Measurements from ENCODE around the gene CD44. TPM values are rescaled to one million over a fixed set of nuclear protein-coding genes. Genes with fewer than 3 reads are reported as not detected.
"Not testable (repeated sequence)": the region's sequence is repeated elsewhere in the genome, so short reads cannot be mapped to it uniquely, and the experiment has no call there.

The CD44 gene
- total RNA-seq, 4 donors from 2014 or later: 212 to 292 (median 275) TPM

DNA sequence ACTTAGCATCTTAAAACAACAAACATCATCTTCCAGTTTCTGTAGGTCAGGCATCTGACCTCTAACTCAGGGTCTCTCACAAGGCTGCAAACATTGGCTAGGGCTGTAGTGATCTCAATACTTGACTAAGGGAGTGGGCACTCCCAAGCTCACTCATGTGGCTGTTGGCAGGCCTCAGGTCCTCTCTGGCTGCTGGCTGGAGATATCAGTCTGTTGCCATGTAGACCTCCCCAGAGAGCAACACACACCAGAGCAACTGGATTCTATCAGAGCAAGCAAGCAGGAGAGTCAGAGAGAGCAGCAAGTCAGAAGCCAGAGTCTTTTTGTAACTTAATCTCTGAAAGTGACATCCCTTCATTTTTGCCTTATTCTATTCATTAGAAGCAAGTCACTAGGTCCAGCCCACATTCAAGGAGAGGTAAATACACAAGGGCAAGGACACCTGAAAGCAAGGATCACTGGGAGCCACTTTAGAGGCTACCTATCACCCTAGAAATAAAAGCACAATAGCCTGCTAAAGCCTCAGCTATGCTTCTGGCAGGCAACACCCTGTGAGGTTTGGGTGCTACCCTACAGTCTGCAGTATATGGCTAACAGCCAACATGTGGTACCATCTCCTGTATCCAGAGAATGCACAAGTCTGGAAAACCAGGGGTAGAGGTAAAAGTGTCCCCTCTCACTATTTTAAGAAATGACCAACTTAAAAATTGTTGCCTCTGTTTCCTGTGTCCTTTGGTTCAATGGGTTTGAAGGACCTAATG lies 33.5 kb upstream of the CD44 start:
- Histone ChIP-seq H3K36me3 (no peaks in the 10 kb centered on the region), H3K27ac (replicated peaks in 1 of 4) (no peak overlapping the region), H3K9me3 (no peaks in the 10 kb centered on the region), H3K27me3 (no peaks in the 10 kb centered on the region), H3K4me3 (no peak overlapping the region), H3K4me1 (peaks cover 7 to 39% (median 34%) of the 10 kb centered on the region in 4 donors)
- intact Hi-C loops (cut with DNase I): no loop called here
- TF ChIP-seq, protein P1, sequence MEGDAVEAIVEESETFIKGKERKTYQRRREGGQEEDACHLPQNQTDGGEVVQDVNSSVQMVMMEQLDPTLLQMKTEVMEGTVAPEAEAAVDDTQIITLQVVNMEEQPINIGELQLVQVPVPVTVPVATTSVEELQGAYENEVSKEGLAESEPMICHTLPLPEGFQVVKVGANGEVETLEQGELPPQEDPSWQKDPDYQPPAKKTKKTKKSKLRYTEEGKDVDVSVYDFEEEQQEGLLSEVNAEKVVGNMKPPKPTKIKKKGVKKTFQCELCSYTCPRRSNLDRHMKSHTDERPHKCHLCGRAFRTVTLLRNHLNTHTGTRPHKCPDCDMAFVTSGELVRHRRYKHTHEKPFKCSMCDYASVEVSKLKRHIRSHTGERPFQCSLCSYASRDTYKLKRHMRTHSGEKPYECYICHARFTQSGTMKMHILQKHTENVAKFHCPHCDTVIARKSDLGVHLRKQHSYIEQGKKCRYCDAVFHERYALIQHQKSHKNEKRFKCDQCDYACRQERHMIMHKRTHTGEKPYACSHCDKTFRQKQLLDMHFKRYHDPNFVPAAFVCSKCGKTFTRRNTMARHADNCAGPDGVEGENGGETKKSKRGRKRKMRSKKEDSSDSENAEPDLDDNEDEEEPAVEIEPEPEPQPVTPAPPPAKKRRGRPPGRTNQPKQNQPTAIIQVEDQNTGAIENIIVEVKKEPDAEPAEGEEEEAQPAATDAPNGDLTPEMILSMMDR (IDR thresholded peaks at IDR 0.05): no peak
- TF ChIP-seq EP300 (IDR thresholded peaks at IDR 0.05): no peak
- TF ChIP-seq POLR2AphosphoS5 (IDR thresholded peaks at IDR 0.05): no peak
- TF ChIP-seq POLR2A (IDR thresholded peaks at IDR 0.05; ENCODE audit: low read depth): no peak
- no peak for DNase-seq (ENCODE audit: extremely low spot score)

DNA sequence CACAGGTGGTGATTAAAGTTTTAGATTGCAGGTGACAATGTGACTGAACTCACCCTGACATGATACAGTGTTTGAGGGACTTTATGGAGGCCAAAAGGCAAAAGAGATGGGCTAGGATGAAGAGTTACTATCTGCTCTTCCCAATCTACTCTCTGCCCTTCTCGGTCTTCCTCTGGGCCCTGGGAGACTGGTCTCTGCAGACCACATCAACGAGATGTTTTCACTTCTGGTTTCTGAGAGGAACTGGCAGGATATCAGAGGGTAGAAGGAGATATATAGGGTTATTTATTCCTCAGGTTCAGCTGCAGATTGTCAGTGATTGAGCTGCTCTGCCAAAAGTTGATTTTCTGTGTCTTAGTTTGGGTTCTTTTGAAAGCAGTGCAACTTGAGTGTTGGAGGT lies 32.4 kb upstream of the CD44 start:
- no peaks in the 10 kb centered on the region for H3K36me3 ChIP-seq
- no peak for DNase-seq (ENCODE audit: extremely low spot score)
- TF ChIP-seq, protein P1 (IDR thresholded peaks at IDR 0.05): no peak
- TF ChIP-seq EP300 (IDR thresholded peaks at IDR 0.05): no peak
- no peak for TF ChIP-seq POLR2A (IDR thresholded peaks at IDR 0.05; ENCODE audit: low read depth)
- TF ChIP-seq POLR2AphosphoS5 (IDR thresholded peaks at IDR 0.05): no peak
- H3K4me3 ChIP-seq: no peak overlapping the region
- H3K27me3 ChIP-seq: no peaks in the 10 kb centered on the region
- H3K27ac ChIP-seq (replicated peaks in 1 of 4): no peak overlapping the region
- H3K9me3 ChIP-seq: no peaks in the 10 kb centered on the region
- H3K4me1 ChIP-seq: peaks cover 11 to 38% (median 34%) of the 10 kb centered on the region in 4 donors
- 71% methylated on average over 2 of the region's 2 CpGs for WGBS
- intact Hi-C loops (cut with DNase I): no loop called here

DNA sequence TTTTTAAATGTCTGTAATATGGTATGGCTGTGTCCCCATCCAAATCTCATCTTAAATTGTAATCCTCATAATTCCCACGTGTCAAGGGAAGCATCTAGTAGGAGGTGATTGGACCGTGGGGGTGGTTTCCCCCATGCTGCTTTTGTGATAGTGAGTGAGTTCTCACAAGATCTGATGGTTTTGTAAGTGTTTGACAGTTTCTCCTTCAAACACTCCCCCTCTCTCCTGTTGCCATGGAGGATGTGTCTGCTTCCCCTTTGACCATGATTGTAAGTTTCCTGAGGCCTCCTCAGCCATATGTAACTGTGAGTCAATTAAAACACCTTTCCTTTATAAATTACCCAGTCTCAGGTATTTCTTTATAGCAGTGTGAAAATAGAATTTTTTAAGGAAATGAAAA lies 31.1 kb upstream of the CD44 start:
- Histone ChIP-seq H3K36me3 (no peaks in the 10 kb centered on the region), H3K27me3 (no peaks in the 10 kb centered on the region), H3K4me1 (peaks cover 12 to 26% (median 24%) of the 10 kb centered on the region in 4 donors), H3K9me3 (no peaks in the 10 kb centered on the region), H3K27ac (replicated peaks in 1 of 4) (no peak overlapping the region), H3K4me3 (no peak overlapping the region)
- intact Hi-C loops (cut with DNase I): no loop called here
- DNase-seq (ENCODE audit: extremely low spot score): no peak
- WGBS: 76% methylated on average over 2 of the region's 2 CpGs
- no peak for TF ChIP-seq POLR2A (IDR thresholded peaks at IDR 0.05; ENCODE audit: low read depth)
- TF ChIP-seq EP300 (IDR thresholded peaks at IDR 0.05): no peak
- TF ChIP-seq, protein P1 (IDR thresholded peaks at IDR 0.05): no peak
- no peak for TF ChIP-seq POLR2AphosphoS5 (IDR thresholded peaks at IDR 0.05)

DNA sequence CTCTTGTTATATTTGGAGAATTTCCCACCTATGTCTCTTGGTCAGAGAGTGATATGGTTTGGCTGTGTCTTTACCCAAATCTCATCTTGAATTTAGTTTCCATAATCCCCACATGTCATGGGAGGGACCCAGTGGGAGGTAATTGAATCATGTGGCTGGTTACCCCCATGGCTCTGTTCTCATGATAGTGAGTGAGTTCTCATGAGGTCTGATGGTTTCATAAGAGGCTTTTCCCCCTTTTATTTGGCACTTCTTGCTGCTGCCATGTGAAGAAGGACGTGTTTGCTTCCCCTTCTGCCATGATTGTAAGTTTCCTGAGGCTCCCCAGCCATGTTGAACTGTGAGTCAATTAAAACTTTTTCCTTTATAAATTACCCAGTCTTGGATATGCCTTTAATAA lies 30.6 kb upstream of the CD44 start:
- H3K27ac ChIP-seq (replicated peaks in 1 of 4); H3K4me3 ChIP-seq; H3K27me3 ChIP-seq; DNase-seq (ENCODE audit: extremely low spot score); H3K9me3 ChIP-seq; intact Hi-C loops (cut with DNase I); H3K36me3 ChIP-seq: not testable (repeated sequence)
- H3K4me1 ChIP-seq: peaks cover 12 to 26% (median 23%) of the 10 kb centered on the region in 4 donors
- WGBS: 81% methylated on average over 1 of the region's 1 CpG

DNA sequence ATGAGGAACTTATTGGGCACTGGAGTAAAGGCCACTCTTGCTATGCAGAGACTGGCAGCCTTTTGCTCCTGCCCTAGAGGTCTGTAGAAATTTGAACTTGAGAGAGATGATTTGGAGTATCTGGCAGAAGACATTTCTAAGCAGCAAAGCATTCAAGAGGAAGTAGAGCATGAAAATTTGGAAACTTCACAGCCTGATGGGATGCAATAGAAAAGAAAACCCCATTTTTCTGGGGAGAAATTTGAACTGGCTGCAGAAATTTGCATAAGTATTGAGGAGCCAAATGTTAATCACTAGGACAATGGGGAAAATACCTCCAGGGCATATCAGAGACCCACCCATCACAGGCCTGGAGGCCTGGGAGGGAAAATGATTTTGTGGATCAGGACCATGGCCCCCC lies 29.9 kb upstream of the CD44 start:
- Histone ChIP-seq H3K9me3 (no peaks in the 10 kb centered on the region), H3K4me1 (peaks cover 12 to 26% (median 23%) of the 10 kb centered on the region in 4 donors), H3K36me3 (no peaks in the 10 kb centered on the region), H3K27me3 (no peaks in the 10 kb centered on the region), H3K4me3 (no peak overlapping the region), H3K27ac (replicated peaks in 1 of 4) (no peak overlapping the region)
- intact Hi-C loops (cut with DNase I): no loop called here
- TF ChIP-seq POLR2A (IDR thresholded peaks at IDR 0.05; ENCODE audit: low read depth): no peak
- TF ChIP-seq, protein P1 (IDR thresholded peaks at IDR 0.05): no peak
- TF ChIP-seq POLR2AphosphoS5 (IDR thresholded peaks at IDR 0.05): no peak
- TF ChIP-seq EP300 (IDR thresholded peaks at IDR 0.05): no peak
- DNase-seq (ENCODE audit: extremely low spot score): no peak
